GM18505 (cell line): ENCODE measurements around the gene DPYD.

Experiments used
- ATAC-seq: cut with Tn5 transposase; IDR thresholded peaks from one replicate; pipeline ENCODE4 v1.9.1; 2021; ENCODE audit not compliant: unreplicated experiment
- POLR2A ChIP-seq: IDR thresholded peaks from 4 replicates; pipeline ENCODE4 v1.6.1; 2011; ENCODE audit warnings: borderline replicate concordance; ENCODE audit not compliant: insufficient read depth, insufficient read length; ENCODE audit errors: extremely low read depth

The DPYD gene

DNA sequence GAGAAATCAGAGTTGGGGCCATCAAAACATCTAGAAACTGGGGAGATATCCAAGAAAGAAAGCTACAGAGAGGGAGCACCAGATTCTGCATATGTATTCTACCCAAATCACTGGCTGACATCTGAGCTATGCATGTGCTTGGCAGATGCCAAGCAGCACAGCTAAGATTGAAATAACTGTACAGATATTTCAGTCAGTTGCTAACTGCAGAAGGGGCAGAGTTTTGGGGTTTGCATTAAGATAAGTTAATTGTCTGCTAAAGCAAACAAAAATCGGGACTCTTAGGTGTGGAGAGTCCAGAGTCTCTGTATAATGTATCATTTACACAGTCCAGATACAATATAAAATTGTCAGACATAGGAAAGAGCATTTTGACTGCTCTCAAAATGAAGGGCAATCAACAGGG is 762.1 kb downstream of the DPYD start:
- ATAC-seq = peak; percentile 29
- TF ChIP-seq POLR2A = no peak

DNA sequence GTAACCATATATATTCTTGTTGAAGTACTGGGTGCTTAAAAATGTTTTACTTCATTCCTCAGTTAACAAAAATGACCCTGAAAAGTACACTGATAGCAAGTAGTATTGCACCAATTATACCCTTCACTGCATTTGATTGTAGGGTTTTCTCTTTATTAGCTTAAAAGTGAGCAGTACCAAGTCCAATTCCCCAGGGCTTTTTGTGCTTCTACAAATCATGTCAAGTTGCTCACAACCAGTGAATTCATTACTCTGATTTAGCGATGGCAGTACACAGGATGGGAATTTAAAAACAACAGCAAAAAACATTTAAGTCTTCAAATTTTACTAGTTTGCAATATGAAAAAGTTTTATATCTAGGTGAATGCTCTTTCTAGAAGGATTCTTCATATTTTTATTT is 762.8 kb downstream of the DPYD start:
- no peak for ATAC-seq
- no peak for TF ChIP-seq POLR2A

DNA sequence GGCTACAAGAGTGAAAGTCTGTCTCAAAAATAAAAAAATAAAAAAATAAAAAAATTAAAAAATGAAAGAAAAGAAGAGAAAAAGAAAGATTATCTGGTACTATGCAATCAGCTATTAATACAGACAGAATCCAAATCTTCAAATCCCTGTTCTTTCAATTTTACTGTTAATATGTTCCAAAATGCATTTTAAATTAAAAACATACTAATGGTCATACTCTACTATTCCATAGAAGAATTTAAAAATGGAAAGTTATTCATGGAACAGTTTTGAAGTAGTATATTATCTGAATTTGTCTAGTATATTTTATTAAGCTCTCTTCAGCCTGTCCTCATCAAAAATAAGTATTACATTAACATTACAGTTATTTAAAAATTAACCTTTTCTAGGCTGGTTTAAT is 769.2 kb downstream of the DPYD start:
- ATAC-seq = no peak
- TF ChIP-seq POLR2A = no peak

DNA sequence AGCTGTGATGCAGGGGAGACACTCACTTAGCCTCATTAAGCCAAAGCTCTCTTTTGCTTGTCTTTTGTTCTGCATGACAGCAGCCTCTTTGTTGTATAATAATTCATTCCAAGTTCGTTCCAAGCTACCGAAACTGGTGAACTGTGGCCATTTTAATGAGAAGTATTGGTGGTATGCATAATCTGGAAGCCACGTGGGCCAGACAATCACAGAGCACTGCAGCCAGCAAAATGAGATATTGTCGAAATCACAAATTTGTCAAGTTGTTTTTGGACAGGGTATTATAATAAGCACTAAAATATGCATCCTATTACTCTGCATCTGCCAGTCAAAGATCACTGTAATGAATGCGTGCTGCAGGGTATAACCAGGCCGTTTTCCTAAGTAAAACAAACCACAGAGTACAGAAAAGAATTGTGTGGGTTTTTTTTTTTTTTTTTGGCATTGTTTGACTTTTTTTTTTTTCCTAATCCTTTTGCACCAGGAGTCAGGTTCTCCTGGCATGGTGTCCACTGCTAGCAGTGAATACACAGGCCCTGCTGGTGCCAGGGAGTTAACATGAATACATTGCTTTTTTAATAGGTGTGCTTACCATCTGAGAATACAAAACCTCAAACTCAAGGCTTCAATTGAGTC is 775.4 kb downstream of the DPYD start:
- no peak for TF ChIP-seq POLR2A

DNA sequence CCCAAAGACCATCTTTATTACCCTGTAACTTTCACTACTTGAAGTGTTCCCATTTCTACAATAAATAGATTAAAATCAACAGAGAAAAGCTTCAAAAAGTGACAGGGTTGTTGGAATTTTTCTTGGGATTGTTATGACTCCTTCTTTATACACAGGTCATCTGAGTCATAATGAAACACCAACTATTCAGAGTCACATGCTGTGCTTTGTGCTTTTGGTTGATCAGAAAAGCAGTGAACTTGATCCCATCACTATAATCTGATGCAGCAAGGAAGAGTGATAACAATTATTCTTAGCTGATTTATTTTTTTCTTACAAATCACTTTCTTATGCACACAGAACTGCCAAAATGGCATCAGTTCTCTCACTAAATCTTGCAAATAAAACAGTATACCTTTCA is 776.3 kb downstream of the DPYD start:
- TF ChIP-seq POLR2A = no peak
- no peak for ATAC-seq

More for the DNA sequence above, 775.4 kb downstream of the DPYD start:
- ATAC-seq = no peak

DNA sequence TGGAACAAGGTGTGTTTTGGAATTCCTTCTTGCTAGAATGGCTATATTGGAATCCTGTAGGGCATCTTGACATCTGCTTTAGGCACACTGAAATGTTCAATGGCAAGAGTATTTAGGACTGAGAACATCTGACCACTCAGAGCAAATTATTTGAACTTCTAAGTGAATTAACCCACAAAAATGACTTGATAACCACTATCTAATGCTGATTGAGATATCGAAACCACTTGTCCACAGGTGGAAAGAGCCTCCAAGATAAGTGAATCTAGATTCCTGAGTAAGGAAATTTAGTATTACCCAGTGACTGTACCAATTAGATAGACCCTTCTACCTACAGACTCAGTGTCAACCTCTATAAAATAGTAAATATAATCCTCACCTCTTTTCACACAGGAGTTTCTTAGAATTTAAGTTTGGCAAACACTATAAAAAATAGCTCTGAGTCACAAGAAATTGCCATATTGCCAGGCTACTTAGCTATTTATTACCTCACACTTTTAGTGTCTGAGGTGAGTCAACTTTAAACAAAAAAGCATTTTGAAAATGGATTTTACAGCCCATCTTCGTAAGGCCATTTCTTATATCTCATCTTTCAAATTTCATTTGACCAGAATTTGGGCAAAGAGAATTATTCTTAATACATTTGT is 777.5 kb downstream of the DPYD start:
- ATAC-seq = no peak
- TF ChIP-seq POLR2A = no peak

DNA sequence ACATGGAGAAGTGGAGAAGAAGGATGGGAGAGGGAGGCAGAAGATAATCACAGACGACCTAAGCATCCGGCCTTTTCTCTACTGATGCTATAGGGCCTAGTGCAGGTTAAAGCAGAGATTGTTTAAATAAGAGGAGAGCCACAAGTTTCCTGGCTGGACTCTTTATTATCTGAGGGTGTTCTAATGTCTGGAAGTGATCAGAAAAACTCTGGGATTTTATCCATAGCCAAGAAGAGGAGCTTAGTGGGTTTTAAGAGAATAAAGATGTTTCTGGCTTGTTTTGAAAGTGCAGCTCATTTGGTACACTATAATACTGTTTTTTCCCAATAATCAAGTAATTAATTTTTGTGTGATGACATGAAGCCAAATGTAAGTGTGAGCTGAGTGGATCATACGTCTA is 780.2 kb downstream of the DPYD start:
- ATAC-seq = no peak
- no peak for TF ChIP-seq POLR2A

DNA sequence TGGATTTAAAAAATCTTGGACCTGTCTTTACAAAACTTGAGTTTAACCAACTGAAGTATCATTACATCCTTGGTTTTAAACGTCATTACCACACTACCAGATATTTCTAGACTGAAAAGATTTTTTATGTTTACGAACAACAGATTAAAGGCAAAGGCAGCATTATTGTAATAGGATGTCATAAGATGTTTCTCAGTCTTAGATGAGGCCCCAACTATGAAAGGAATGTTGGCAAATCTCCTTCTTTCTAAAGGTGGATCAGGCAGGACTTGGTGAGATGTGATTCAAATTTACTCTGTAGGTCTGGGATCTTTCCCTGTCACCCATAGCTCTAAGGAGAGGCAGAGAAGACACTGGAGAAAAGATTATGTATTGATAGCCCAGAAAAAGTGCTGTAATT is 781.3 kb downstream of the DPYD start:
- ATAC-seq = no peak
- no peak for TF ChIP-seq POLR2A

DNA sequence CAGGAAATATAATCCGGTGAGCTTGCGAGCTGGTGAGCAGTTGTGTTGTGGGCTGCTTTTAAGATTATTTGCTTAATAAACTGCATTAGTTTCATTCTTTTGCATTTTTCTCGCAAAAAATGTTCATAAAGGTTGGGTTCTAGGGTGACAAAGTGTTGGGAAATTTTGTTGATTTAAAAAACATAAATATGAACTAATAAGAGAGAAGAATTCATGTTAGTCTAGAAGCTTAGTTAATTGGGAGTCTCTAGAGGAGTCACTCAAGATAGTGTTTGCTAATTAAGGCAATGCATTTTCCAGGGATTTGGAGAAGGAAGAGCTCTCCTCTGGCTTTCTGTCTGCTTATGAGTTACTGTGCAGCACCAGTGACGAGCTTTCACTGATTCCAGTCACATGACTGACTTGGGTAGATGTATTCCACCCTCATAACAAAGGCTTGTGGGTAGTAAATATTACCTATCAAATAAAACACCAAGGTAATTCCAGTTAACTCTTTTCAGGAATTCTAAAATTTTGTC is 782.3 kb downstream of the DPYD start:
- peak; percentile 26 for ATAC-seq
- TF ChIP-seq POLR2A = no peak

DNA sequence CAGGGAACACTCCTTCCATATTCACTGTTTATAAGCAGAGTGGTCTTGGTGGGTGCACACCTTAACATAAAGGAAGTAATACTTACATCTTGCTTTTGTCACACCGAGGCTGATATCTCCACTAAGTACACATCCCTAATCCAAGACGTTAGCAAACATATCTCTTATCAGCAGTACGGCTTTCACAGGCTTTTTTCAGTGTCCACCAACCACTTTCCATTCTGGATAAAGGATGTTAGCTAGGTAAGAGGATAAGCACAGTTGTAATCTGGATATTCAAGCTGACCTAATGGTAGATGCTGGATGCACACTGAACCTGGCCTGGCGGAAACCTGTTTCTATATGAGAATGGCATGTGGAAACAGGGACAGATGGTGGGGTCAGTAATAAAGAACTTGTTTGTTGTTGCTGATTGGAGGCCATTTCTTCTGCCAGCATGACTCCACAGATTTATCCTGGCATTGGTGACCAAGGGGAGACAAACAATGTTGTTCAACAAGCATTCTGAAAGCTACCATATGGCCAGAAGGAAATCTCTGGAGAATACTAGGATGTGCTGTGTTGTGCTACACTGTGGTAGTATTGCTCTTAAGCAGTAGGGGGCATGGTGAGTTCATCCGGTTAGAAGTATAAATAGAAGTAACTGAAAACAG is 782.8 kb downstream of the DPYD start:
- peak; percentile 100 for ATAC-seq
- TF ChIP-seq POLR2A = no peak

DNA sequence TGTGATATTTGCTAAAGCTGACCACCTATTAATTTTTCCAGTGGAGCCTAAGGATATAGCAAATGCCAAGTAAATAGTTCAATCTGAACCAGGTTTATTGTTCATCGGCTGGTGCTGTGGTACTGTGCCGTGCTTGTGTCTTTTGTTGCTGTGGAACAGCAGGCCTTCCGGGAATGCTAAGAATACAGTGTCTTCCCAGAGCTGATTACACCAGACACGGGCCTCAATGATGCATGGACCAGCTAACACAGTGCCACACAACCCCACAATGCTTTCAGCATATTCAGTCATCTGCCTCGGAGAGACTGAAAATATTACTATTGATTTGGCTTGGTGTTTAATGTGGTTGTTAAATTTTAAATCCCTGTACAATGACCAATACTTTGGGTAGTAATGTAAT is 783.8 kb downstream of the DPYD start:
- no peak for ATAC-seq
- TF ChIP-seq POLR2A = no peak

DNA sequence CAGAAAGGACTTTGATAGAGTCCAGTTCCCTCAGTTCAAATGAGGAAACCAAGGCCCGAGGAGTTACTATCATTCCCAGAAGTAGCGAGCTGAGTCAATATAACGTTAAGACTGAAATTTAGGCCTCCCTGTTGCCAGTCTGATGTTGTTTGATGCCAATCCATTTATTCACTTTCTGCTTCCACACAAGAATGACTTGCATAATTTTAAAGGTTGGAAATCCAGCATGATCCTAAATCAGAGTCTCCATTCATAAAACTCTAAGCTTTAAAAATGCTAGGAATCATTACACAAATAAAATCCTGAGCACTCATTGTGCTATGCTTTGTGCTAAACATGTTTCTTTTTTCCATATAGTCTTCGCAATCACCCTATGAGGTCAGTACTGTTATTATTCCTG is 784.9 kb downstream of the DPYD start:
- no peak for TF ChIP-seq POLR2A
- no peak for ATAC-seq

DNA sequence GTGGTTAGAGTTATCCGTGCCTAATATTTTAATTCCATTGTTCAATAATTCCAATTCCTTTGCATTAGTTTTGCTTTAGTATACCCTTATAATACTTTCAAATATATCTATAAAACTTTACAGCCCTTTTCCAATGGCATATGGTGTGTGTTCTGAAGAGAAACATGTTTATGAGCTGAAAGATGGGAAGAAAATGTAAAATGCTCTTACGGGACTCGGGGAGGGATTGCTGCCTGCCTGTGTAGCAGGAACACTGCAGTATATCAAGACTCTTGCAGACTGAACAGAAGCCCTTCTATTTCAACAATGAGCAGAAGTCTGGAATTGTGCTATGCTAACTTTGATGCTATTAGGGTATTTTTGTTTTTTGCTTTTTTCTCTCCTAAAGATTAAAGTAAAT is 792.4 kb downstream of the DPYD start:
- TF ChIP-seq POLR2A = no peak
- ATAC-seq = no peak

DNA sequence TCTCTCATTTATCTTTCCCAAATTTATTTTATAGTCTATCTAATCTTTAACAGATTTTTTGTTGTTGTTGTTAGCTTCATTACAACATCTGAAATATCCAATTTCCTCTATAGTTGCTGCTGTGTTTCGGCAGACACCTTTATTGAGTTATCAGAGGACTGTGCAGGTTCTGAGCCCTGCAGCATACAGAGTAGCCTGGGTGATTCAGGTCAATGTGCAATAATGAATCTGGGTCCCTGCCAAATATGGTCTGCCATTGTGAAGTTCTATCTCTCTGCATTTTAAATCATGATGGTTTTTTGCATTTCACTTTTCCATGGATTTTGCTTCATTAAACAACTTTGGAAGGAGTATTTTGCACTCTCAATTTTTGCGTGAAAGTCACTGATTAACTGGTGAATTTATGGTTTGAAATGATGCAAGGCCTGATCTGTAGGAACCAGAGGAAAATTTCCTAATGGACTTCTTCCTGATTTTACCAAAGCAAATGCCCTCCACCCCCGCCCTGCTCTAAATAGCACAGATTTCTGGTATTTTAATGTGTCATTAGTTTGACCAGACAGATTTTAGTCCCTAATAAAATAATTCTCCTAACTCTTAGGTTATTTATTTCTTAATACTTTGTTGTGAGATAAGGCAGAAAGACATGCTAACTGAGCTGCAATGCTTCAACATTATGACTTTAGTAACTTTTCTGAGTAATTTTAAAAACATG is 797.0 kb downstream of the DPYD start:
- no peak for TF ChIP-seq POLR2A
- ATAC-seq = no peak

DNA sequence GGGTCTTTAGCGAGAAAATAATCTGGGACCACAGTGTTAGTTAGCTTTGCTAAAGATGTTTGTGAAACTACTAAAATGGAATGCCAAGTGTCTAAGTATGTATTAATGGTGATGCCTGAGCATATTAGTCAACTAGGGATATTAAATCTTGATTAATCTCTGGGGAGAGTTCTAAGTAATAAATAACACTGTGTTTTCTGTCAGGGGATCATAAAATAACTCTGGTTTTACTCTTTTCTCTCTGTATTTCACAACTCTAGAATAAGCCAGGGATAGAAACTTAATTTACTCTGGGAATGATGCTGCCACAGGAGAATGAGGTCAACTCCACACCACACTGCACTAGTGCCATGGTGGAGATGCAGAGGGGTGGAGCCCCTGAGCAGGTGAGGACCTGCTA is 800.0 kb downstream of the DPYD start:
- no peak for ATAC-seq
- TF ChIP-seq POLR2A = no peak
